HepG2 (cell line): ENCODE results near the gene SRSF6. TPM values are rescaled to one million over a fixed set of nuclear protein-coding genes. Genes with fewer than 3 reads are reported as not detected.

Experiments used
- AHDC1 ChIP-seq: sonication (generic); formaldehyde crosslinking; IDR thresholded peaks from 2 replicates; pipeline ENCODE4 v1.5.1; 2020; ENCODE audit warnings: mild to moderate bottlenecking, missing genetic modification reagents, borderline replicate concordance
- GFI1 ChIP-seq: sonication (generic); formaldehyde crosslinking; IDR thresholded peaks from 2 replicates; pipeline ENCODE4 v1.5.0; 2020; ENCODE audit warnings: missing genetic modification reagents, mild to moderate bottlenecking, borderline replicate concordance
- HDAC1 ChIP-seq: sonication (generic); formaldehyde crosslinking; IDR thresholded peaks from 2 replicates; pipeline ENCODE4 v1.5.1; 2020; ENCODE audit warnings: mild to moderate bottlenecking, missing genetic modification reagents
- KAT8 ChIP-seq: IDR thresholded peaks from 2 replicates; pipeline ENCODE4 v1.6.1; 2016; ENCODE audit warnings: missing genetic modification reagents, missing compliant biosample characterization
- NONO ChIP-seq, 2 experiments: fragments of 450-650 bp in 1 of 2; sonication (generic) in 1 of 2; formaldehyde crosslinking in 1 of 2; IDR thresholded peaks in 1 of 2; conservative IDR thresholded peaks in 1 of 2; 2 replicates each; pipeline versions ENCODE4 v1.6.1 to v1.8.0; 2017 to 2022; ENCODE audit warnings: mild to moderate bottlenecking in 1 of 2, missing genetic modification reagents in 1 of 2, moderate library complexity in 1 of 2
- PATZ1 ChIP-seq: sonication (generic); formaldehyde crosslinking; IDR thresholded peaks from 2 replicates; pipeline ENCODE4 v1.4.0; 2020; ENCODE audit warnings: missing genetic modification reagents
- PPARG ChIP-seq: conservative IDR thresholded peaks from 2 replicates; pipeline ENCODE4 v1.6.1; 2016; ENCODE audit warnings: missing biosample characterization, missing genetic modification reagents
- TBX2 ChIP-seq: sonication (generic); formaldehyde crosslinking; IDR thresholded peaks from 2 replicates; pipeline ENCODE4 v1.5.0; 2020; ENCODE audit warnings: missing genetic modification reagents, mild to moderate bottlenecking, borderline replicate concordance
- ZNF3 ChIP-seq: IDR thresholded peaks from 2 replicates; pipeline ENCODE4 v1.7.0; 2017; ENCODE audit warnings: inconsistent platforms
- ZNF414 ChIP-seq: sonication (generic); formaldehyde crosslinking; IDR thresholded peaks from 2 replicates; pipeline ENCODE4 v1.5.0; 2020; ENCODE audit warnings: missing genetic modification reagents
- ZNF563 ChIP-seq: sonication (generic); formaldehyde crosslinking; IDR thresholded peaks from 2 replicates; pipeline ENCODE4 v1.8.0; 2022; ENCODE audit warnings: mild to moderate bottlenecking, moderate library complexity, missing genetic modification reagents
- polyA plus RNA-seq, 8 experiments: library from polyadenylated mRNA; depleted of rRNA in 3 of 8; stranded (reverse) in 7 of 8; unstranded in 1 of 8; fragments of >200 nt; fragmentation: Illumina TruSeq in 4 of 8; extraction: Trizol in 4 of 8; gene quantifications; 2 replicates each; pipeline versions ENCODE4 v1.2.1 to v1.2.3, GENCODE V29; 2011 to 2016; ENCODE audit warnings: low read depth in 4 of 8, missing spikeins in 1 of 8, mixed read lengths in 1 of 8; ENCODE audit not compliant: insufficient read depth in 1 of 8
- total RNA-seq, 5 experiments: library from RNA; depleted of rRNA; stranded (reverse); fragments of >200 nt; fragmentation: Illumina TruSeq; extraction: Trizol; gene quantifications; 2 replicates each; pipeline ENCODE4 v1.2.3, GENCODE V29; 2016; ENCODE audit warnings: low read depth in 1 of 5
- TF ChIP-seq, protein P1 (sequence below): sonication (generic); formaldehyde crosslinking; IDR thresholded peaks from 2 replicates; pipeline ENCODE4 v1.4.0; 2020; ENCODE audit warnings: missing genetic modification reagents, borderline replicate concordance
- TF ChIP-seq, protein P2 (sequence below): sonication (generic); formaldehyde crosslinking; IDR thresholded peaks from 2 replicates; pipeline ENCODE4 v1.5.0; 2020; ENCODE audit warnings: missing genetic modification reagents, mild to moderate bottlenecking, borderline replicate concordance

SRSF6 gene
- total and polyA plus RNA-seq, 2 of the 13 experiments (the other 11 are each of a cell fraction or from before 2014, with no cell fraction given): 156 to 194 TPM

GRCh38 chr20:43448748-43449535 lies 8.8 kb upstream of the SRSF6 start (continued):
- peak; percentile 79; the same call in 1 of the 2 replicates for TF ChIP-seq ZNF414 (CRISPR knock-in tag)
- TF ChIP-seq PATZ1 (CRISPR knock-in tag): 0 out of 2 replicates have a peak, but pooled peaks have one; percentile 22
- 0 out of 2 replicates have a peak, but pooled peaks have one; percentile 34 for TF ChIP-seq ZNF563 (CRISPR knock-in tag)
- no peak for TF ChIP-seq PPARG (CRISPR knock-in tag)
- no peak for TF ChIP-seq ZNF3 (CRISPR knock-in tag)
- TF ChIP-seq, protein P1, sequence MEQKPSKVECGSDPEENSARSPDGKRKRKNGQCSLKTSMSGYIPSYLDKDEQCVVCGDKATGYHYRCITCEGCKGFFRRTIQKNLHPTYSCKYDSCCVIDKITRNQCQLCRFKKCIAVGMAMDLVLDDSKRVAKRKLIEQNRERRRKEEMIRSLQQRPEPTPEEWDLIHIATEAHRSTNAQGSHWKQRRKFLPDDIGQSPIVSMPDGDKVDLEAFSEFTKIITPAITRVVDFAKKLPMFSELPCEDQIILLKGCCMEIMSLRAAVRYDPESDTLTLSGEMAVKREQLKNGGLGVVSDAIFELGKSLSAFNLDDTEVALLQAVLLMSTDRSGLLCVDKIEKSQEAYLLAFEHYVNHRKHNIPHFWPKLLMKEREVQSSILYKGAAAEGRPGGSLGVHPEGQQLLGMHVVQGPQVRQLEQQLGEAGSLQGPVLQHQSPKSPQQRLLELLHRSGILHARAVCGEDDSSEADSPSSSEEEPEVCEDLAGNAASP: peak; percentile 73; the same call in 1 of the 2 replicates
- TF ChIP-seq KAT8 (CRISPR knock-in tag): peak; percentile 59; the same call in 1 of the 2 replicates
- TF ChIP-seq, protein P2, sequence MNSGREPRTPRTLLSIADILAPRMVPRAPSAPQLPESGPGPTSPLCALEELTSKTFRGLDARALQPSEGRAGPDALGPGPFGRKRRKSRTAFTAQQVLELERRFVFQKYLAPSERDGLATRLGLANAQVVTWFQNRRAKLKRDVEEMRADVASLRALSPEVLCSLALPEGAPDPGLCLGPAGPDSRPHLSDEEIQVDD: no peak
- no peak for TF ChIP-seq NONO (IDR thresholded peaks at IDR 0.05)
- 0 out of 2 replicates have a peak, but pooled peaks have one; percentile 32 for TF ChIP-seq NONO (CRISPR knock-in tag; conservative IDR thresholded peaks at IDR 0.05)
- peak; percentile 52; the same call in 1 of the 2 replicates for TF ChIP-seq AHDC1 (CRISPR knock-in tag)
- peak; percentile 68 for TF ChIP-seq TBX2
- TF ChIP-seq GFI1: no peak
- peak; percentile 65 for TF ChIP-seq HDAC1 (CRISPR knock-in tag)
